Right renal cortex interstitium (tissue), 3 donors: ENCODE measurements around the gene EFEMP2. TPM values are rescaled to one million over a fixed set of nuclear protein-coding genes. Genes with fewer than 3 reads are reported as not detected.

ENCODE experiments used
- DNase-seq, 3 donors: peaks; one replicate each; pipeline ENCODE4 v3.0.0-alpha.2; 2013; ENCODE audit warnings: low read depth in 3 of 3, low spot score in 2 of 3
- polyA plus RNA-seq, 3 donors: library from polyadenylated mRNA; unstranded; fragments of 120-200 nt; gene quantifications; one replicate each; pipeline ENCODE4 v1.2.1, GENCODE V29; 2013; ENCODE audit not compliant: insufficient read length in 3 of 3

Gene EFEMP2
- 10 to 100 TPM; 95.8 to 98.0 (median 96.3) TPM for polyA plus RNA-seq

DNA sequence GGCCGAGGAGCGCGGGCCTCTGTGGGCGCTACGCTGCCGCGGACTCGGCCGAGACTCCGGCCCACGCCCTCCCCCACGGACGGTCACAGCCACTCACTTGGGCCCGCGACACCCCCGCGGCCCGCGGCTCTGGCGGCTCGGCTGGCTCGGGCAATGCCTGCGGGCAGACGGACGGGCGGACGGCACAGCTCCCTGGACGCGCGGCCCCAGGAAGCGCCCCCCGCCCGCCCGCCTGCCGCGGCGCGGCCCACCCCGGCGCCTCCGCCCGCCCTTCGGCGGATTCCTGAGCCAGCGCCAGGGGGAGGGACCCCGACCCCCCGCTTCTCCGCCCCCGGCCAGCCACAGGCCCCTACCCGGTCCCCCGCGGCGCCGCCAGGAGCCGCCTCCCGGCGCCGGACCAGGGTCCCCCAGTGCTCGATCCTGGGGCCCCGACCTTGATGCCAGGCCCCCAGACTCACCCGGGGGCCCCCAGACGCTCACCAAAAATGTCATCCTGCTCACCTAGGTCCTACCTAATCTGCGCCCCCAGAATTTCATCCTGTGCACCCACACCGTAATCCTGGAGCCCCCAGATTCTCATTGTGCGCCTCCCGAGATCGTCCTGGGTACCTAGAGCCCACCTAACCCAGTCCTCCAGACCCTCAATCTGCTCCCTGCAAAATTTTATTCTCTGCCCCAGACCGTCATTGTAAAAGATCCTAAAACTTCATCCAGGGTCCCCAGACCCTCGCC is at the start of gene EFEMP2:
TSS of gene EFEMP2 (minus strand) at position 215 of the 732 bp plus-strand sequence. CDS start 446 bp downstream, outside the sequence.
- DNase-seq = no peak

DNA sequence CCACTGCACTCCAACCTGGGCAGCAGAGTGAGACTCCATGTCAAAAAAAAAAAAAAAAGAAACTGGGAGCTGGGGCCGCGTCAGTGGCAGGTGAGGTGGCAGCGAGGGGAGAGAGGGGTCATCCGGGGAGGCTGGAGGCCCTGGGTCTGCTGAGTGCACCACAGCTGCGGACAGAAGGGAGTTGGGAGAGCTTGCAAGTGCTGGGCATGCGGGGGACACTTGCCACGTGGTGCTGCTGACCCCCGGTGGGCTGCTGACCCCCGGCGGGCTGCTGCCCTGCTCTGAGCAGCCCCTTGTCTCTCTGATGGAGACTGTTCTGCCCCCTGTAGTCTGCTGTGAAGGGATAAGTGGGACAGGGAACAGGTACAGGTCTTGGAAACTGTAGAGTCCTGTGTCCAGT is 49.3 kb upstream of the EFEMP2 start:
- no peak for DNase-seq

- no peak for DNase-seq
These were observed 48.5 kb upstream of the EFEMP2 start for GRCh38 chr11:65921033-65921555.

DNA sequence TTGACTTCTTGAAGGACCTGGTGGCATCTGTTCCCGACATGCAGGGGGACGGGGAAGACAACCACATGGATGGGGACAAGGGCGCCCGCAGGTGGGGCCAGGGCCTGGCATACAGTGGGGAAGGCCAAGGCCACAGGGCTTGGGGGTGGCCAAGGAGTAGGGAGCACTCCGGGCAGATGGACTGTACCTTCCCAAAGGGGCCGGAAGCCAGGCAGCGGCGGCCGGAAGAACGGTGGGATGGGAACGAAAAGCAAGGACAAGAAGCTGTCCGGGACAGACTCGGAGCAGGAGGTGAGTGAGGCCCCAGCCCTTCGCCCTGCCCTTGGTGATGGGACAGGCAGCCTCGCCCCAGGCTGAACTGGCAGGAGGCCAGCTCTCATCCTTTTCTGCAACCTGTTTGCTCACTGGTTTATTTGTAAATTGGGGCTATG is 47.8 kb upstream of the EFEMP2 start:
- DNase-seq = no peak

DNA sequence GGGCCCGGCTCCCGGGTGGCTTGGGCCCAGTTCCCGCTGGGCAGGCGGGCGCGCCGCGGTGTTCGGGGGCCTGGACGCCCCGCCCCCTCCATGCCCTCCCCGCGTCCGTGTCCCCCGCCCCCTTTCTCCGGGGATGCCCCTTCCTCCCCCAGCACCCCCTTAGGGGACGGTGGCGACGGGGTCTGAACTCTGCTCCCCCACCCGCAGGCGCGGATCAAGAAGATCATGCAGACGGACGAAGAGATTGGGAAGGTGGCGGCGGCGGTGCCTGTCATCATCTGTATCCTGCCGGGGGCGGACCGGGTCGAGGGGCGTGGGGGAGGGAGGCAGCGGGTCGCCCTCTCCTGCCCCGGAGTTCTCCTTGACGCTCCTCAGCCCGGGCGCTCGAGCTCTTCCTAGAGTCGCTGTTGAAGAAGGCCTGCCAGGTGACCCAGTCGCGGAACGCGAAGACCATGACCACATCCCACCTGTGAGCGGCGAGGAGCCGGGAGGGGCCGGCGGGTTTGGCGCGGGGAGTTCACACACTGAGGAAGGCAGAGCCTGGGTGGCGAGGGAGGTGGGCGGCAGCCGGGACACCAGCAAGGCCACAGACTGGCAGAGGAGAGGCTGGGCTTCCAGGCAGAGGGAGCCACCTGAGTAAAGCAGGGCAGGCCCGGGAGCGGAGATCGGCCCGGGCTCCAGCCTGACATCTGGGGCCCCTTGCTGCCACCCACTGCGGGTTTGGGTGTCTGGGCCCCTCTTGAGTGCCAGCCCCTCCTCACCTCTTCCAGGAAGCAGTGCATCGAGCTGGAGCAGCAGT is 47.2 kb upstream of the EFEMP2 start:
- DNase-seq = peak in 1 of 3 donors; percentile 18

GRCh38 chr11:65919141-65919572 is 46.6 kb upstream of the EFEMP2 start, which contains the start of gene DRAP1:
TSS of gene DRAP1 (plus strand) at chr11:65919426. CDS start at chr11:65919502, 76 bp downstream.
- peak; percentile 75 to 95 (median 91) for DNase-seq

DNA sequence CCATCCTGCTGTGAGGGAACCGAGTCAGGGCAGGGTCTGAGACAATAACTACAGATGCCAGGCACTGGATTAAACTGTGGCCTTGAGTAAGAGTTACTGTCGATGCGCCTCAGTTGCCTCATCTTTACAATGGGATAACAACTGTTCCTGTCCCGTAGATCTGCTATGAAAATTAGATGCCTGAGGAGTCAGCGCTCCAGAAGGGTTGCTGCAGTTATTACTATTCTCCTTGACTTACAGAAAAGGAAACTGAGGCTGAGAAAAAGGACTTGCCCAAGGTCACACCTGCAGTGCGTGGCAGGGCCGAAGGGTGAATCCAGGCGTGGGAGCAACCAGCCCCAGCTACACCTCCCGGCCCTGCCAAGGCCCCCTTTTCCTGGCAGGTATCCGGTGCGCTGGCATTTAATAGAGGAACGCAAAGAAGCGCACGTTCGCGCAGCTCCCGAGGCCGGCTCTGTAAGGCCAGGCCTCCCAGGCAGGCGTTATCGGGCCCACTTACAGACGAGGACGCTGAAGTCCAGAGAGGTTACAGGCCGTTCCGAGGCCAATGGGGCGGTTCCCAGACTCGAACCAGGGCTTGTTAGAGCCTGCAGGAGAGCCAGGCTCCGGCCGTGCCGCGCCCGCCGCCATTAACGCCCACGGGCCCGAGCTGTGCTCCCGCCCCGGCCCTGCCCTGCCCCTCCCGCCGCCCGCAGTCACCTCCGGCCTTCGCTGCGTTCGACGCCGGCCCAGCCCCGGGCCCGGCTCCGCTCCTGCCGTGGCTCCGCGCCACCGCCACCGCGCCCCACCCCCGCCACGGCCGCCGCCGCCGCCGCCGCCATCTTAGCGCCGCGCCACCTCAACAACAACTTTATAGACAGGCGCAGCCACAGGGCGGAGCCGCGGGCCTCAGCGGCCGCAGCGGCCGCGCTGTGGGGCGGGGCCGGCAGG is 45.9 kb upstream of the EFEMP2 start, which contains the start of gene C11orf68:
TSS of gene C11orf68 (minus strand) at position 852 of the 930 bp plus-strand sequence. CDS start at position 821, 31 bp downstream.
- no peak for DNase-seq

DNA sequence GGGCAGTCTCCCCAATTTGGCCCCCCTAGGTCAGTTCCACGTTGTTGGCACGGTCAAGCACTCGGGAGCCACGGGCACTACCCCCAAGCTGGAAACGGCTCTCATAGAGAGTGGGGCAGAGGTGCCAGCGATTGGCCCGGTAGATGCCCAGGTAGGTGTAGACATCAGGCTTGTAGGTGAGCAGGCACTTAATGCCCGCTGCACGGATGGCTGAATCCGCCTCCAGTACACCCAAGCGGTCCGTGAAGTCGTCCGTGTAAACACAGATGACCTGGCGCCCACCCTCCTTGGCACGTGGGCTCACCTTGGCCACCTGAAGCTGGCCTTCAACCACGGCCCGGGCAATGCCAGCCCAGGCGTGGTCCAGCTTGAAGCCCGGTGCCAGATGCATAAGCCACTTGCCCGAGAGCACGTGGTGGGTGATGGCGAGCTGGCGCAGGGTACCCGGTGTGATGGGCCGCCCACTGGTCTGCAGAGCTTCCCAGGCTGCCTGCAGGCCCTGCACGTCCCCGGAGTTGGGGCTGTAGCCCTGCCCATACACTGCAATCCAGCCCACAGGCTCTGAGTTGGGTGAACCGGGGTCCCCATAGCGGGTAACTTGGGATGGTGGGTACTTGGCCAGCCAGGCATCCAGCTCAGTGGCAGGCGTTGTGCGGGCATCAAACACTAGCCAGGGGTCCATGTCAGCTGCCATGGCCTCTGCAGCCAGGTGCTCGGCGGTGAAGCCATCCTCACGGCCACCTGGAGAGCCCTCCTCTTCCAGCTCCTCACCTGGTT is 45.0 kb upstream of the EFEMP2 start:
- DNase-seq = no peak

DNA sequence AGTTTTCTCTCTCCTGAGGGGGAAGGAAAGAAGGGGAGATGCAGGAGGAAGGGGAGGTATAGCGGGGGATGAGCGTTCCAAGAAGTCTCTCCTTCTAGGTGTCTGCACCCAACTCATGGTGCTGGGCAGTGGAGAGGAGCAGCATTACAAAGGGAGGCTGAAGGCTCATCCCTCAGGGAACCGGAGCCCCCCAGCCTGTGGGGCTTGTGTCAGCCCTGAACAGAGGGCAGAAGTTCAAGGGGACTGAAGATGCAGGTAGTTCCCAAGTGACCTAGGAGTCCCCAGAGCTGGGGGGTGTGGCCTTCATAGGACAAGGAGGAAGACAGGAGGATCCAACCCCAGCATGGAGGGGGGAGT is 44.5 kb upstream of the EFEMP2 start:
- no peak for DNase-seq

DNA sequence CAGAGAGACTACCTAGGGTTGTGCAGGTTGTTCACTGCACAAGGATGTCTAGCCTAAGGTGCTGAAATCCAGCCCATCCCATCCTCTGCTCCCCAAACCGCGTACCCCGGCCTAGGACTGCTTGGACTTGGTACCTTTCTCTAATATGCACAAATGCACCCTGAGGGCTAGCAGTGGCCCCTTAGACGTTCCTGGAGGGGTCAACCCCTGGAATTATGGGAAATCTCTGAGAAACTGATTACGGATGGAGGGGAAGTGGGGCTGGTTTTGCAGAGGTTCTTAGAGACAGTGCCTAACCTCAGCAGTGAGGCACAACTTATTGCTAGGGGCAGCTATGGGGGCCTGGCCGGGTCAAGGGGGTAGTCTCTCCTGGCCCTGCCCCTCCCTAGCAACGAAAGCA is 43.8 kb upstream of the EFEMP2 start:
- DNase-seq = no peak

GRCh38 chr11:65915821-65916251 is 43.2 kb upstream of the EFEMP2 start:
- no peak for DNase-seq

- DNase-seq = no peak
These were observed 42.7 kb upstream of the EFEMP2 start for GRCh38 chr11:65915101-65915820.

DNA sequence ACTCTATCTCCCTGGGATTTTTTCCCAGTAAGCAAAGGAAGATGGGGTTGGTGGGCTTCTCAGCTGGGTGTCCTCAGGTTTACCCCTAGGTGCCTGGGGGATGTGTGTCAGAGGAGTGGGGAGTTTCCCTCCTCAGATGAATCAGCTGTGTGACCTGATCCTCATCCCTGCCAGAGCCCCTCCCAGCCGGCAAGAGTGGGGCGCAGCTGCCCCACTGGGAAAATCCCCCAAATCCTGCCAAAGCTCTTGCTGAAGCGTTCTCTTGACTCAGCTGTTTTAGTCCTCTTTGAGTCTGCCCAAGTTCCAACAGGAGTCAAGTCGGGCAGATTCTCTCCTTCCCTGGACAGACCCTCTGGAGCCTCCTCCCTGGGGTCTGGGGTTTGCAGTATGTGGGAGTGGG is 40.2 kb upstream of the EFEMP2 start:
- no peak for DNase-seq

- no peak for DNase-seq
These were observed 39.3 kb upstream of the EFEMP2 start for GRCh38 chr11:65911682-65912568.

GRCh38 chr11:65907878-65908277 is 35.3 kb upstream of the EFEMP2 start:
- DNase-seq = no peak

- no peak for DNase-seq
These were observed 34.0 kb upstream of the EFEMP2 start for GRCh38 chr11:65906602-65907001.

- DNase-seq = no peak
These were observed 31.1 kb upstream of the EFEMP2 start for GRCh38 chr11:65903715-65904114.

GRCh38 chr11:65903068-65903481 is 30.5 kb upstream of the EFEMP2 start:
- no peak for DNase-seq
